ENCODE measurements around the gene DCANP1.

DNA sequence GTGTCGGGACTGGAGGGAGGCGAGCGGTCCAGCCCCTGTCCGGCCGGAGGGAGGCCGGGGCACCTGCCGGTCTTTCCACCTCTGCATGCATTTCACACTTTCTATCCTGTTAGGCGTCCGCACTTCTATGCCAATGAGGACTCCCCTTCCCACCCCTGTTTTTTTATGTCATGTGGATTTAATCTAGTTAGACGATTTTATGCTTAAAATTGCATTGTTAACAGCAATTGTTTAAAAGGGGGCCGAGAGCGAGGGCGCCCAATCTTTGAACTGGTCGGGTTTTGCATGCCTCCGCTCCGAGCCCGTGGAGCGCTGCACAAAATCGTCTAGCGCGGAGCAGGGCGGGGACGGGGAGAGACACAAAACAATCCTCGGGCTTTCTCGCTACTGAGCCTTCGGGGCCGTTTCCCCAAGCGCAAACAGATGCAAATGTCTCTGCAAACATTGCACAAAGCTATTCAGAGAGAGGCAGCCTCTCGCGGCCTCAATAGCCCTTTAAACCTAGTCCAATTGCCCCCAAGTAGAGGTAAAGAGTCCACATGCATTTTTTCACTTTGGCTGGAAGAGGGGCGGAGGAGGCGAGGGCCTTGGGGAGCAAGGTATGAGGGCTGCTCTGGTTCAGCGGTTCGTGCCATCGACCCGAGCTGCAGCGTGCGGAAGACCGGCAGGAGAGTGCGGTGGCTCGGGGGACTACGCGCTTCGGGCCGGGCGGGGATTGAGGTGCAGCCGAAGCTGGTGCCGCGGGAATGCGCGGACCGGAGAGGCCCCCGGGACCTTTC, 42.5 kb upstream of the DCANP1 start:
- TF ChIP-seq, protein P1, sequence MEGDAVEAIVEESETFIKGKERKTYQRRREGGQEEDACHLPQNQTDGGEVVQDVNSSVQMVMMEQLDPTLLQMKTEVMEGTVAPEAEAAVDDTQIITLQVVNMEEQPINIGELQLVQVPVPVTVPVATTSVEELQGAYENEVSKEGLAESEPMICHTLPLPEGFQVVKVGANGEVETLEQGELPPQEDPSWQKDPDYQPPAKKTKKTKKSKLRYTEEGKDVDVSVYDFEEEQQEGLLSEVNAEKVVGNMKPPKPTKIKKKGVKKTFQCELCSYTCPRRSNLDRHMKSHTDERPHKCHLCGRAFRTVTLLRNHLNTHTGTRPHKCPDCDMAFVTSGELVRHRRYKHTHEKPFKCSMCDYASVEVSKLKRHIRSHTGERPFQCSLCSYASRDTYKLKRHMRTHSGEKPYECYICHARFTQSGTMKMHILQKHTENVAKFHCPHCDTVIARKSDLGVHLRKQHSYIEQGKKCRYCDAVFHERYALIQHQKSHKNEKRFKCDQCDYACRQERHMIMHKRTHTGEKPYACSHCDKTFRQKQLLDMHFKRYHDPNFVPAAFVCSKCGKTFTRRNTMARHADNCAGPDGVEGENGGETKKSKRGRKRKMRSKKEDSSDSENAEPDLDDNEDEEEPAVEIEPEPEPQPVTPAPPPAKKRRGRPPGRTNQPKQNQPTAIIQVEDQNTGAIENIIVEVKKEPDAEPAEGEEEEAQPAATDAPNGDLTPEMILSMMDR (CRISPR knock-in tag; IDR thresholded peaks at IDR 0.05), result no peak
- TF ChIP-seq ZSCAN12 (CRISPR knock-in tag; IDR thresholded peaks at IDR 0.05) (no peak), ZMYM2 (CRISPR knock-in tag; IDR thresholded peaks at IDR 0.05) (no peak), KDM5A (IDR thresholded peaks at IDR 0.05; ENCODE audit: borderline replicate concordance, low read length) (no peak), ZNF644 (CRISPR knock-in tag; IDR thresholded peaks at IDR 0.05; ENCODE audit: low read depth) (no peak), FIP1L1 (IDR thresholded peaks at IDR 0.05; ENCODE audit: borderline replicate concordance, insufficient read depth, low read depth, low read length) (no peak), GABPA (IDR thresholded peaks at IDR 0.05; ENCODE audit: low read depth, low read length) (no peak), GABPA (CRISPR knock-in tag; IDR thresholded peaks at IDR 0.05; ENCODE audit: low read depth) (no peak)
- TF ChIP-seq, protein P2, sequence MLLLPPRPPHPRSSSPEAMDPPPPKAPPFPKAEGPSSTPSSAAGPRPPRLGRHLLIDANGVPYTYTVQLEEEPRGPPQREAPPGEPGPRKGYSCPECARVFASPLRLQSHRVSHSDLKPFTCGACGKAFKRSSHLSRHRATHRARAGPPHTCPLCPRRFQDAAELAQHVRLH (CRISPR knock-in tag; IDR thresholded peaks at IDR 0.05; ENCODE audit: borderline replicate concordance, low read depth), result no peak

All from HepG2 (cell line).